ENCODE measurements around the gene LIMK2. TPM values are rescaled to one million over a fixed set of nuclear protein-coding genes. Genes with fewer than 3 reads are reported as not detected.

The LIMK2 gene
- total RNA-seq, 4 donors from 2014 or later: 103 to 229 (median 188) TPM

- Histone ChIP-seq H3K4me3 (no peak overlapping the region), H3K36me3 (peaks cover 80% of the 10 kb centered on the region), H3K9me3 (no peaks in the 10 kb centered on the region), H3K27ac (no peak overlapping the region), H3K4me1 (peaks cover 8% of the 10 kb centered on the region), H3K27me3 (no peaks in the 10 kb centered on the region)
- no peak for DNase-seq (ENCODE audit: low spot score in 2 of 2)
- WGBS: 95% methylated on average over 4 of the region's 4 CpGs
- TF ChIP-seq POLR2A (IDR thresholded peaks at IDR 0.05): no peak
- TF ChIP-seq CTCF (IDR thresholded peaks at IDR 0.05): no peak
- TF ChIP-seq POLR2AphosphoS5 (IDR thresholded peaks at IDR 0.05): no peak
- TF ChIP-seq EP300 (IDR thresholded peaks at IDR 0.05): no peak
Observed at GRCh38 chr22:31271026-31271425, 58.9 kb downstream of the LIMK2 start.

DNA sequence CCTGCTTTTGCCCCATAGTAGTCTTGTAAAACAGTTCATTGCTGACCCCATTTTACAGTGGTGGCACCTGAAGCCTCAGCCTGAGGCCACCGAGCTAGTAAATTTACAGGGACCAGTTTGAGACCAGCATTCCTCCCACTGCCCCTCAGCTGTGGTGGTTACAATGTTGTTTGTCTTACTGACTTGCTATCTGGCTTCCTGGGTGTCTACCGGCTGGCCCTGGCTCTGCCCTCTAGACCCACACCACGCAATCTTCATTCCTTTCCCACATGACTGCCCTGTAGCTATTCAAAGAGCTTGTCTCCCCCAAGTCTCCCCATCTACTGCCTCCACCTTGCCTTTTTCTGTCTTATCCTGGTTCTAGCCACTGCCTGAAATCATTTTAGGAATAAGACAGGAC lies 59.4 kb downstream of the LIMK2 start:
- no peak overlapping the region for H3K4me3 ChIP-seq
- 78% methylated on average over 3 of the region's 3 CpGs for WGBS
- H3K27me3 ChIP-seq: no peaks in the 10 kb centered on the region
- peaks cover 8% of the 10 kb centered on the region for H3K4me1 ChIP-seq
- TF ChIP-seq POLR2A (IDR thresholded peaks at IDR 0.05) (no peak), POLR2AphosphoS5 (IDR thresholded peaks at IDR 0.05) (no peak), EP300 (IDR thresholded peaks at IDR 0.05) (no peak), CTCF (IDR thresholded peaks at IDR 0.05) (no peak)
- DNase-seq (ENCODE audit: low spot score in 2 of 2): no peak
- no peak overlapping the region for H3K27ac ChIP-seq
- peaks cover 77% of the 10 kb centered on the region for H3K36me3 ChIP-seq
- no peaks in the 10 kb centered on the region for H3K9me3 ChIP-seq

DNA sequence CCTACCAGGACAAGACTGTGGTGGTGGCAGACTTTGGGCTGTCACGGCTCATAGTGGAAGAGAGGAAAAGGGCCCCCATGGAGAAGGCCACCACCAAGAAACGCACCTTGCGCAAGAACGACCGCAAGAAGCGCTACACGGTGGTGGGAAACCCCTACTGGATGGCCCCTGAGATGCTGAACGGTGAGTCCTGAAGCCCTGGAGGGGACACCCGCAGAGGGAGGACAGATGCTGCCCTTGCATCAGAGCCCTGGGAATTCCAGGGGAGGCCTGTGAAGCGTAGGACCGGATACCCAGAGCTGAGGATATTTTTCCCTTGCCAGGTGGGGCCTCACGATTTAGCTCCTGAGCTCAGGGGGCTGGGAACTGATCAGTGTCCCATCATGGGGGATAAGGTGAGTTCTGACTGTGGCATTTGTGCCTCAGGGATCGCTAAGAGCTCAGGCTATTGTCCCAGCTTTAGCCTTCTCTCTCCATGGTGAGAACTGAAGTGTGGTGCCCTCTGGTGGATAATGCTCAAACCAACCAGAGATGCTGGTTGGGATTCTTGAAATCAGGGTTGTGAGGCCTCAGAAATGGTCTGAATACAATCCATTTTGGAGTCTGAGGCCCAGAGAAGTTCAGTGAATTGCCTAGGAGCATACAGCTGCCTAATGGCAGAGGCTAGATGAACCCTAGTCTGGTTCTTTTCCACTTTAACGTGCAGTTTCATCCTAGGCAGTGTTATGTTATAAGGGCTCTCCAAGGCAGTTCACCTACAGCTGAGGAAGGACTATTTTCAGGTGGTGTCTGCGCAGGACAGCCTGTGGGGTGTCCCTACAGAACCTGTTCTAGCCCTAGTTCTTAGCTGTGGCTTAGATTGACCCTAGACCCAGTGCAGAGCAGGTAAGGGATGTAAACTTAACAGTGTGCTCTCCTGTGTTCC lies 60.7 kb downstream of the LIMK2 start:
- no peak for DNase-seq (ENCODE audit: low spot score in 2 of 2)
- Histone ChIP-seq H3K27me3 (no peaks in the 10 kb centered on the region), H3K4me3 (no peak overlapping the region), H3K36me3 (peaks cover 75% of the 10 kb centered on the region), H3K9me3 (no peaks in the 10 kb centered on the region), H3K27ac (no peak overlapping the region), H3K4me1 (peaks cover 8% of the 10 kb centered on the region)
- TF ChIP-seq CTCF (IDR thresholded peaks at IDR 0.05) (peak; percentile 49 to 62), POLR2AphosphoS5 (IDR thresholded peaks at IDR 0.05) (no peak), EP300 (IDR thresholded peaks at IDR 0.05) (no peak)
- 83% methylated on average over 9 of the region's 15 CpGs for WGBS

- no peak for TF ChIP-seq CTCF (IDR thresholded peaks at IDR 0.05)
- TF ChIP-seq POLR2A (IDR thresholded peaks at IDR 0.05): no peak
- no peak for TF ChIP-seq POLR2AphosphoS5 (IDR thresholded peaks at IDR 0.05)
- no peak for TF ChIP-seq EP300 (IDR thresholded peaks at IDR 0.05)
- Histone ChIP-seq H3K4me3 (no peak overlapping the region), H3K4me1 (peaks cover 11% of the 10 kb centered on the region), H3K9me3 (no peaks in the 10 kb centered on the region), H3K27me3 (no peaks in the 10 kb centered on the region), H3K27ac (no peak overlapping the region), H3K36me3 (peaks cover 77% of the 10 kb centered on the region)
- WGBS: 73% methylated on average over 3 of the region's 3 CpGs
- no peak for DNase-seq (ENCODE audit: low spot score in 2 of 2)
Observed at GRCh38 chr22:31274017-31274416, 61.9 kb downstream of the LIMK2 start.

- Histone ChIP-seq H3K9me3 (no peaks in the 10 kb centered on the region), H3K4me3 (no peak overlapping the region), H3K36me3 (peaks cover 84% of the 10 kb centered on the region), H3K27ac (no peak overlapping the region), H3K27me3 (no peaks in the 10 kb centered on the region), H3K4me1 (peaks cover 20% of the 10 kb centered on the region)
- DNase-seq (ENCODE audit: low spot score in 2 of 2): no peak
- no peak for TF ChIP-seq EP300 (IDR thresholded peaks at IDR 0.05)
- TF ChIP-seq POLR2AphosphoS5 (IDR thresholded peaks at IDR 0.05): no peak
- no peak for TF ChIP-seq CTCF (IDR thresholded peaks at IDR 0.05)
- TF ChIP-seq POLR2A (IDR thresholded peaks at IDR 0.05): no peak
- 80% methylated on average over 6 of the region's 6 CpGs for WGBS
Observed at GRCh38 chr22:31275018-31275417, 62.9 kb downstream of the LIMK2 start.

Measured in suprapubic skin (tissue), 4 donors.